Spleen (tissue), 7 donors: Measurements from ENCODE around the gene BMP15.

ENCODE experiments used
- POLR2A ChIP-seq, 3 donors: fragments of 450-650 bp; IDR thresholded peaks; one replicate each; pipeline ENCODE4 v1.5.1; 2017; ENCODE audit warnings: antibody characterized with exemption in 3 of 3, mild to moderate bottlenecking in 1 of 3
- POLR2AphosphoS5 ChIP-seq, 3 donors: sonication (generic); formaldehyde crosslinking; IDR thresholded peaks; one replicate each; pipeline ENCODE4 v1.5.1; 2017; ENCODE audit warnings: antibody characterized with exemption in 3 of 3
- TF ChIP-seq, protein P1 (sequence below), 11 experiments: fragments of 200-600 bp in 7 of 11; fragments of 450-650 bp in 4 of 11; sonication (generic) in 4 of 11; IDR thresholded peaks in 8 of 11; conservative IDR thresholded peaks in 3 of 11; 1 replicate in 7 of 11; 2 replicates in 4 of 11; pipeline versions ENCODE4 v1.4.0 to v1.8.0; 2016 to 2021; ENCODE audit warnings: antibody characterized with exemption in 11 of 11, inconsistent platforms in 4 of 11, mild to moderate bottlenecking in 1 of 11
- donor health status: DM: no; HTN: no; CAD: no; lungs with moderate emphysema.
- donor health status: DM: no; HTN: no; CAD: no.
- donor health status: DM: no; HTN: no; CAD: no.

DNA sequence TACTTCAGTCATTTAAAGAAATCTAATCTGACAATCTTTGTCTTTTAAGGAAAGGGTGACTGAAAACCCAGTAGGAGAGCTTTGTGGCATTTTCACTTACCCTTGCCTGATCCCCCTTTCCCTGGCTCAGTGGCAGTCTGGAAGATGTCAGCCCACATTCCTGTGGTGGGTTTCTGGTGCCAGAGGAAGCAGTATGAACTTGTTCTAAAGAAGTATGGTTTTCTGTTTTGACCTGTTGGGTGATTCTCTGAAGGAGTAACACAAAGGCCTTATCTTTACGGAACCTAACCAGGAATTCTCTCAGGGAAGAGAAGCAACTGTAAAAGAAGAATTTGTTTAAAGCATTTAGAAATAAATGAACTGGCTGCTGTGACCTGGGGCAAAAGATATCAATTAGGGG is 41.9 kb downstream of the BMP15 start:
- TF ChIP-seq, protein P1, sequence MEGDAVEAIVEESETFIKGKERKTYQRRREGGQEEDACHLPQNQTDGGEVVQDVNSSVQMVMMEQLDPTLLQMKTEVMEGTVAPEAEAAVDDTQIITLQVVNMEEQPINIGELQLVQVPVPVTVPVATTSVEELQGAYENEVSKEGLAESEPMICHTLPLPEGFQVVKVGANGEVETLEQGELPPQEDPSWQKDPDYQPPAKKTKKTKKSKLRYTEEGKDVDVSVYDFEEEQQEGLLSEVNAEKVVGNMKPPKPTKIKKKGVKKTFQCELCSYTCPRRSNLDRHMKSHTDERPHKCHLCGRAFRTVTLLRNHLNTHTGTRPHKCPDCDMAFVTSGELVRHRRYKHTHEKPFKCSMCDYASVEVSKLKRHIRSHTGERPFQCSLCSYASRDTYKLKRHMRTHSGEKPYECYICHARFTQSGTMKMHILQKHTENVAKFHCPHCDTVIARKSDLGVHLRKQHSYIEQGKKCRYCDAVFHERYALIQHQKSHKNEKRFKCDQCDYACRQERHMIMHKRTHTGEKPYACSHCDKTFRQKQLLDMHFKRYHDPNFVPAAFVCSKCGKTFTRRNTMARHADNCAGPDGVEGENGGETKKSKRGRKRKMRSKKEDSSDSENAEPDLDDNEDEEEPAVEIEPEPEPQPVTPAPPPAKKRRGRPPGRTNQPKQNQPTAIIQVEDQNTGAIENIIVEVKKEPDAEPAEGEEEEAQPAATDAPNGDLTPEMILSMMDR (IDR thresholded peaks at IDR 0.05 in 8 of 11, conservative IDR thresholded peaks at IDR 0.05 in 3 of 11) = no peak
- TF ChIP-seq POLR2A (IDR thresholded peaks at IDR 0.05) = no peak
- no peak for TF ChIP-seq POLR2AphosphoS5 (IDR thresholded peaks at IDR 0.05)
